Measurements from ENCODE around the gene AKR1C1.
"Not testable (repeated sequence)": the region's sequence is repeated elsewhere in the genome, so short reads cannot be mapped to it uniquely, and the experiment has no call there.

GRCh38 chr10:4972369-4973142, 9.3 kb downstream of the AKR1C1 start:
- not testable (repeated sequence) for TF ChIP-seq CTCF (conservative IDR thresholded peaks at IDR 0.05; ENCODE audit: low read depth, low read length); RAD21 (IDR thresholded peaks at IDR 0.05; ENCODE audit: low read length); MAZ (IDR thresholded peaks at IDR 0.05; ENCODE audit: borderline replicate concordance, low read depth, low read length); BHLHE40 (IDR thresholded peaks at IDR 0.05; ENCODE audit: low read depth, low read length); CHD1 (IDR thresholded peaks at IDR 0.05; ENCODE audit: low read depth, low read length); MXI1 (IDR thresholded peaks at IDR 0.05; ENCODE audit: borderline replicate concordance, low read depth, low read length); POLR2A (IDR thresholded peaks at IDR 0.05; ENCODE audit: low read depth, low read length); CEBPB (IDR thresholded peaks at IDR 0.05; ENCODE audit: low read depth, low read length); SMC3 (IDR thresholded peaks at IDR 0.05; ENCODE audit: low read depth, low read length); MAFK (IDR thresholded peaks at IDR 0.05; ENCODE audit: low read depth, low read length)
- TF ChIP-seq, protein P1, sequence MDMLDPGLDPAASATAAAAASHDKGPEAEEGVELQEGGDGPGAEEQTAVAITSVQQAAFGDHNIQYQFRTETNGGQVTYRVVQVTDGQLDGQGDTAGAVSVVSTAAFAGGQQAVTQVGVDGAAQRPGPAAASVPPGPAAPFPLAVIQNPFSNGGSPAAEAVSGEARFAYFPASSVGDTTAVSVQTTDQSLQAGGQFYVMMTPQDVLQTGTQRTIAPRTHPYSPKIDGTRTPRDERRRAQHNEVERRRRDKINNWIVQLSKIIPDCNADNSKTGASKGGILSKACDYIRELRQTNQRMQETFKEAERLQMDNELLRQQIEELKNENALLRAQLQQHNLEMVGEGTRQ (IDR thresholded peaks at IDR 0.05; ENCODE audit: low read depth, low read length), result not testable (repeated sequence)

Data from IMR-90 (cell line).